Measurements from ENCODE around the gene TRIM59.

TRIM59 gene

GRCh38 chr3:160475884-160476283, 26.3 kb upstream of the TRIM59 start:
- TF ChIP-seq FOXP2 (optimal IDR thresholded peaks at IDR 0.05; ENCODE audit: borderline replicate concordance, extremely low read depth, extremely low read length, insufficient read depth), result no peak

GRCh38 chr3:160475153-160475552, 25.6 kb upstream of the TRIM59 start:
- TF ChIP-seq REST (IDR thresholded peaks at IDR 0.05; ENCODE audit: insufficient read depth in 1 of 2, low read depth in 2 of 2, low read length in 2 of 2), result no peak
- TF ChIP-seq SIN3A (IDR thresholded peaks at IDR 0.05; ENCODE audit: borderline replicate concordance, insufficient read depth, low read length), result no peak
- no peak for TF ChIP-seq FOXP2 (optimal IDR thresholded peaks at IDR 0.05; ENCODE audit: borderline replicate concordance, extremely low read depth, extremely low read length, insufficient read depth)
- no peak for TF ChIP-seq POLR2AphosphoS5 (IDR thresholded peaks at IDR 0.05; ENCODE audit: low read depth, low read length)
- no peak for TF ChIP-seq TAF1 (IDR thresholded peaks at IDR 0.05; ENCODE audit: borderline replicate concordance, insufficient read depth, low read length)

GRCh38 chr3:160474416-160474838, 24.8 kb upstream of the TRIM59 start:
- no peak for TF ChIP-seq SIN3A (IDR thresholded peaks at IDR 0.05; ENCODE audit: borderline replicate concordance, insufficient read depth, low read length)
- no peak for TF ChIP-seq FOXP2 (optimal IDR thresholded peaks at IDR 0.05; ENCODE audit: borderline replicate concordance, extremely low read depth, extremely low read length, insufficient read depth)
- TF ChIP-seq REST (IDR thresholded peaks at IDR 0.05; ENCODE audit: insufficient read depth in 1 of 2, low read depth in 2 of 2, low read length in 2 of 2), result no peak

GRCh38 chr3:160473978-160474377, 24.4 kb upstream of the TRIM59 start:
- TF ChIP-seq FOXP2 (optimal IDR thresholded peaks at IDR 0.05; ENCODE audit: borderline replicate concordance, extremely low read depth, extremely low read length, insufficient read depth) (no peak), SIN3A (IDR thresholded peaks at IDR 0.05; ENCODE audit: borderline replicate concordance, insufficient read depth, low read length) (no peak), REST (IDR thresholded peaks at IDR 0.05; ENCODE audit: insufficient read depth in 1 of 2, low read depth in 2 of 2, low read length in 2 of 2) (no peak), POLR2AphosphoS5 (IDR thresholded peaks at IDR 0.05; ENCODE audit: low read depth, low read length) (no peak), TAF1 (IDR thresholded peaks at IDR 0.05; ENCODE audit: borderline replicate concordance, insufficient read depth, low read length) (no peak)

GRCh38 chr3:160473221-160473620, 23.6 kb upstream of the TRIM59 start:
- no peak for TF ChIP-seq REST (IDR thresholded peaks at IDR 0.05; ENCODE audit: insufficient read depth in 1 of 2, low read depth in 2 of 2, low read length in 2 of 2)
- no peak for TF ChIP-seq FOXP2 (optimal IDR thresholded peaks at IDR 0.05; ENCODE audit: borderline replicate concordance, extremely low read depth, extremely low read length, insufficient read depth)
- no peak for TF ChIP-seq POLR2AphosphoS5 (IDR thresholded peaks at IDR 0.05; ENCODE audit: low read depth, low read length)
- no peak for TF ChIP-seq TAF1 (IDR thresholded peaks at IDR 0.05; ENCODE audit: borderline replicate concordance, insufficient read depth, low read length)
- no peak for TF ChIP-seq SIN3A (IDR thresholded peaks at IDR 0.05; ENCODE audit: borderline replicate concordance, insufficient read depth, low read length)

Data from PFSK-1 (cell line).